GM12801 (cell line): ENCODE data around the gene EPG5.

Source experiments
- CTCF ChIP-seq: IDR thresholded peaks from one replicate; pipeline ENCODE4 v1.5.1; 2011; ENCODE audit warnings: control low read depth; ENCODE audit not compliant: insufficient read length; ENCODE audit errors: extremely low read depth

The EPG5 gene

GRCh38 chr18:45891806-45892205, 75.3 kb downstream of the EPG5 start:
- no peak for TF ChIP-seq CTCF

GRCh38 chr18:45890606-45891005, 76.5 kb downstream of the EPG5 start:
- no peak for TF ChIP-seq CTCF

- no peak for TF ChIP-seq CTCF
Measured at GRCh38 chr18:45889419-45890064, 77.6 kb downstream of the EPG5 start.

- no peak for TF ChIP-seq CTCF
Measured at GRCh38 chr18:45887585-45887984, 79.5 kb downstream of the EPG5 start.

GRCh38 chr18:45880876-45881558, 86.1 kb downstream of the EPG5 start:
- TF ChIP-seq CTCF: no peak

- peak; percentile 80 for TF ChIP-seq CTCF
Measured at GRCh38 chr18:45879681-45880655, 87.2 kb downstream of the EPG5 start.

- TF ChIP-seq CTCF: no peak
Measured at GRCh38 chr18:45877403-45877802, 89.7 kb downstream of the EPG5 start.
